ENCODE measurements around the gene GPSM1.
"Not testable (repeated sequence)": the region's sequence is repeated elsewhere in the genome, so short reads cannot be mapped to it uniquely, and the experiment has no call there.

GPSM1 gene

DNA sequence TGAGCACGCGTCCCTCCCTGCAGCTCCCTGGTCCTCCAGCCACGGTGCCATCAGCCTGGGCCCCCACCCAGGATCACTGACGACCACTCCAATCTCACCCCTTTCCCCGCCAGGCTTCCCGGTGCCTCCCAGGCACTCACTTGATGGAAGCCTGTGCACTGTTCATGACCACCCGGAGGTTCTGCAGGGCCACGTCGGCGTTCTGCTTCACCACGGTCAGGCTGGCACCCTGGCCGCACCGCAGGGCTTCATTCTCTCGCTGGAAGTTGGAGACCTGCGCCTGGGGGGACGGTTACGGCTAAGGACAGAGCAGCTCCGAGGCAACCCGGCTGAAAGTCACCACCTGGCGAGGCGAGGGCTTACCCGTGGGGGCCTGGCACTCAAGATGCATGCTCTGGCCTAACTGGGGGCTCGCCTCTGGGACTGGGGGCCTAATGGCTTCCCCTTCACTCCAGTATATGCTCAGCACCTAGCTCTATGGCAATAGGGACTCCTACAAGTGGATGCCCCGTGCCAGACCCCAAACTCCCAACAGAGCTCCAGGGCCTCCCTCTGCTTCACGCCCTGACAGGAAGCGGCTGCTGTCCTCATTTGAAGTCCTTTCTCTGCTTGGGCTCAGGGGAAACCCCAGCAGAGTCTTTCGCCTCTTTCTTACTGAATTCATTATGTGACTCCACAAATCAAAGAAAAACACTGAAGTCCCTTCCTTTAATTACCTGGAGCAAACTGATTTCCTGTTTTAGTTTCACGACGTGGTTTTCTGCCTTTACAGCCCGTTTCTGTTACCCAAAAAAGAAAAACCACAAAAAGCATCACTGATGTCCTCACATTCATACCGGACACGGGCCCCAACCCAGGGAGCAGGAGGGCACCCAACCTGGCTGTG, 76.8 kb downstream of the GPSM1 start:
- DNase-seq (ENCODE audit: low read depth in 1 of 2, low spot score in 1 of 2): no peak
- no peak overlapping the region for H3K27ac ChIP-seq (replicated peaks)
- TF ChIP-seq, protein P1, sequence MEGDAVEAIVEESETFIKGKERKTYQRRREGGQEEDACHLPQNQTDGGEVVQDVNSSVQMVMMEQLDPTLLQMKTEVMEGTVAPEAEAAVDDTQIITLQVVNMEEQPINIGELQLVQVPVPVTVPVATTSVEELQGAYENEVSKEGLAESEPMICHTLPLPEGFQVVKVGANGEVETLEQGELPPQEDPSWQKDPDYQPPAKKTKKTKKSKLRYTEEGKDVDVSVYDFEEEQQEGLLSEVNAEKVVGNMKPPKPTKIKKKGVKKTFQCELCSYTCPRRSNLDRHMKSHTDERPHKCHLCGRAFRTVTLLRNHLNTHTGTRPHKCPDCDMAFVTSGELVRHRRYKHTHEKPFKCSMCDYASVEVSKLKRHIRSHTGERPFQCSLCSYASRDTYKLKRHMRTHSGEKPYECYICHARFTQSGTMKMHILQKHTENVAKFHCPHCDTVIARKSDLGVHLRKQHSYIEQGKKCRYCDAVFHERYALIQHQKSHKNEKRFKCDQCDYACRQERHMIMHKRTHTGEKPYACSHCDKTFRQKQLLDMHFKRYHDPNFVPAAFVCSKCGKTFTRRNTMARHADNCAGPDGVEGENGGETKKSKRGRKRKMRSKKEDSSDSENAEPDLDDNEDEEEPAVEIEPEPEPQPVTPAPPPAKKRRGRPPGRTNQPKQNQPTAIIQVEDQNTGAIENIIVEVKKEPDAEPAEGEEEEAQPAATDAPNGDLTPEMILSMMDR (IDR thresholded peaks at IDR 0.05; ENCODE audit: insufficient read depth, low read length): no peak
- TF ChIP-seq GABPA (IDR thresholded peaks at IDR 0.05; ENCODE audit: low read depth): no peak
- TF ChIP-seq, protein P2, sequence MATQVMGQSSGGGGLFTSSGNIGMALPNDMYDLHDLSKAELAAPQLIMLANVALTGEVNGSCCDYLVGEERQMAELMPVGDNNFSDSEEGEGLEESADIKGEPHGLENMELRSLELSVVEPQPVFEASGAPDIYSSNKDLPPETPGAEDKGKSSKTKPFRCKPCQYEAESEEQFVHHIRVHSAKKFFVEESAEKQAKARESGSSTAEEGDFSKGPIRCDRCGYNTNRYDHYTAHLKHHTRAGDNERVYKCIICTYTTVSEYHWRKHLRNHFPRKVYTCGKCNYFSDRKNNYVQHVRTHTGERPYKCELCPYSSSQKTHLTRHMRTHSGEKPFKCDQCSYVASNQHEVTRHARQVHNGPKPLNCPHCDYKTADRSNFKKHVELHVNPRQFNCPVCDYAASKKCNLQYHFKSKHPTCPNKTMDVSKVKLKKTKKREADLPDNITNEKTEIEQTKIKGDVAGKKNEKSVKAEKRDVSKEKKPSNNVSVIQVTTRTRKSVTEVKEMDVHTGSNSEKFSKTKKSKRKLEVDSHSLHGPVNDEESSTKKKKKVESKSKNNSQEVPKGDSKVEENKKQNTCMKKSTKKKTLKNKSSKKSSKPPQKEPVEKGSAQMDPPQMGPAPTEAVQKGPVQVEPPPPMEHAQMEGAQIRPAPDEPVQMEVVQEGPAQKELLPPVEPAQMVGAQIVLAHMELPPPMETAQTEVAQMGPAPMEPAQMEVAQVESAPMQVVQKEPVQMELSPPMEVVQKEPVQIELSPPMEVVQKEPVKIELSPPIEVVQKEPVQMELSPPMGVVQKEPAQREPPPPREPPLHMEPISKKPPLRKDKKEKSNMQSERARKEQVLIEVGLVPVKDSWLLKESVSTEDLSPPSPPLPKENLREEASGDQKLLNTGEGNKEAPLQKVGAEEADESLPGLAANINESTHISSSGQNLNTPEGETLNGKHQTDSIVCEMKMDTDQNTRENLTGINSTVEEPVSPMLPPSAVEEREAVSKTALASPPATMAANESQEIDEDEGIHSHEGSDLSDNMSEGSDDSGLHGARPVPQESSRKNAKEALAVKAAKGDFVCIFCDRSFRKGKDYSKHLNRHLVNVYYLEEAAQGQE (IDR thresholded peaks at IDR 0.05; ENCODE audit: insufficient replicate concordance, low read depth): no peak
- TF ChIP-seq SPI1 (IDR thresholded peaks at IDR 0.05; ENCODE audit: borderline replicate concordance, low read depth): no peak
- TF ChIP-seq POLR2AphosphoS5 (IDR thresholded peaks at IDR 0.05; ENCODE audit: low read depth): no peak
- no peaks in the 10 kb centered on the region for H3K27me3 ChIP-seq (ENCODE audit: insufficient read depth, poor library complexity, severe bottlenecking)
- no peak overlapping the region for H3K4me3 ChIP-seq (replicated peaks; ENCODE audit: insufficient read depth, low read length)

DNA sequence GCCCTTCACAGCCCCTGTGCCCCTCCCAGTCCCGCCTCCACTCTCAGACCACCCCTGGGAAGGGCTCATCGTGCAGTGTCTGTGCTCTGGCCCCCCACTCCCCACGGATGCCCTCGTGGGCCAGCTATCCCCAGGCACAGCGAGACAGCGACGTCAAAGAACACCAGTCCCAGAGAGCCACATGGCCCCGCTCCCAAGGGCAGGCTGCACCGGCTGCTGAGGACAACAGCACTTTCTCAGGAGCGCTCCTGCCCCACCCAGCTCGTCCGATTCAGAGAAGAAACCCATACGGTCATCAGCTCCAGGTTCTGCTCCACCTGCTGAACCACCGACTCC, 77.4 kb downstream of the GPSM1 start:
- Histone ChIP-seq H3K27ac (replicated peaks) (no peak overlapping the region), H3K4me3 (replicated peaks; ENCODE audit: insufficient read depth, low read length) (no peak overlapping the region), H3K27me3 (ENCODE audit: insufficient read depth, poor library complexity, severe bottlenecking) (no peaks in the 10 kb centered on the region)
- no peak for DNase-seq (ENCODE audit: low read depth in 1 of 2, low spot score in 1 of 2)
- TF ChIP-seq GABPA (IDR thresholded peaks at IDR 0.05; ENCODE audit: low read depth) (no peak), POLR2AphosphoS5 (IDR thresholded peaks at IDR 0.05; ENCODE audit: low read depth) (no peak), SPI1 (IDR thresholded peaks at IDR 0.05; ENCODE audit: borderline replicate concordance, low read depth) (no peak)
- TF ChIP-seq, protein P2 (IDR thresholded peaks at IDR 0.05; ENCODE audit: insufficient replicate concordance, low read depth): no peak
- TF ChIP-seq, protein P1 (IDR thresholded peaks at IDR 0.05; ENCODE audit: insufficient read depth, low read length): no peak

DNA sequence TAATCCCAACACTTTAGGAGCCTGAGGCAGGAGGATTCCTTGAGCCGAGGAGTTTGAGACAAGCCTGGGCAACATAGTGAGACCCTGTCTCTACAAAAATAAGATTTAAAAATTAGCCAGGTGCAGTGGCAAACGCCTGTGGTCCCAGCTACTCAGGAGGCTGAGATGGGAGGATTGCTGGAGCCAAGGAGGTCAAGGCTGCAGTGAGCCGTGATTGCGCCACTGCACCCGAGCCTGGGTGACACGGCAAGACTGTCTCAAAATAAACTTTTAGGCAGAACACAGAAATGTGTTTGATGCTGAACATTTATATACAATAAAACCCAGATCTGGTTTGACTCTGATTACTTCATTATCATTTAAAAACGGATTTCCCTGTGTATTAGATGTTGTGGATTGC, 78.1 kb downstream of the GPSM1 start:
- no peak for DNase-seq (ENCODE audit: low read depth in 1 of 2, low spot score in 1 of 2)
- no peak overlapping the region for H3K4me3 ChIP-seq (replicated peaks; ENCODE audit: insufficient read depth, low read length)
- H3K27ac ChIP-seq (replicated peaks): no peak overlapping the region
- no peaks in the 10 kb centered on the region for H3K27me3 ChIP-seq (ENCODE audit: insufficient read depth, poor library complexity, severe bottlenecking)
- TF ChIP-seq, protein P2 (IDR thresholded peaks at IDR 0.05; ENCODE audit: insufficient replicate concordance, low read depth): no peak
- no peak for TF ChIP-seq GABPA (IDR thresholded peaks at IDR 0.05; ENCODE audit: low read depth)
- TF ChIP-seq, protein P1 (IDR thresholded peaks at IDR 0.05; ENCODE audit: insufficient read depth, low read length): no peak
- TF ChIP-seq SPI1 (IDR thresholded peaks at IDR 0.05; ENCODE audit: borderline replicate concordance, low read depth): no peak
- no peak for TF ChIP-seq POLR2AphosphoS5 (IDR thresholded peaks at IDR 0.05; ENCODE audit: low read depth)

DNA sequence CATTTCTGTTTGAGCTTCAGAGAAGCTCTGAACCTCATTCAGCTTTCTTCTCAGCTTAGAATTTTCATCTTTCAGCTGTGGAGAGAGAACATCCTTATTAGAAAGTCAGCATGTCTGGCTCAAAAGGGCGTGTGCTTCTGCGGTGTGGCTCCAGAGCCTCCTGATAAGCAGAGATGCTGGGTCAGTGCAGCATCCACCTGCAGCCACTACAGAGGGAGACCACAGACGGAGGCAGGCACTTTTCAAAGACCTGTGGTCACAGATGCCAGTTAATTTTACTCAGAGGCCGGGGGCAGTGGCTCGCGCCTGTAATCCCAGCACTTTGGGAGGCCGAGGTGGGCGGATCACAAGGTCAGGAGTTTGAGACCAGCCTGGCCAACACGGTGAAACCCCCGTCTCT, 78.6 kb downstream of the GPSM1 start:
- H3K27ac ChIP-seq (replicated peaks); DNase-seq (ENCODE audit: low read depth in 1 of 2, low spot score in 1 of 2); H3K27me3 ChIP-seq (ENCODE audit: insufficient read depth, poor library complexity, severe bottlenecking); H3K4me3 ChIP-seq (replicated peaks; ENCODE audit: insufficient read depth, low read length): not testable (repeated sequence)

DNA sequence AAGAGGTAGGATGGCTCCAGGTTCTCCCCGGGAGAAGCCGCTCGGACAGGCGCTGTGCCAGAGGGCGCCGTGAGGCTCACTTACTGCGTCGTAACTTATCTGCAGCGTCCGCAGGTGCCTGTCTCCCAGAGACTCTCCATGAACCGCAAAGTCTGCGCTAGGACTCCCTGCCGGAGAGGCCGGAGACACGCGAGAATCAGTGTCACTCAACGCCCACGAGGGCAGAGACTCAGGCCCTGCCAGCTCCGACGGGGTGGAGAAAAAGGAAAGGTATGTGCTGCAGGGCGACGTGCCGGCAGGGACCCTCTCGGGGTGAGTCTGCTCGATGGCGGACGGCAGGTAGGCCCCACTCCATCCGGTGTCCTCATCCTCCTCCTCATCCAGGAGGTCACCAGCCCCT, 79.7 kb downstream of the GPSM1 start:
- not testable (repeated sequence) for H3K27ac ChIP-seq (replicated peaks); H3K27me3 ChIP-seq (ENCODE audit: insufficient read depth, poor library complexity, severe bottlenecking); DNase-seq (ENCODE audit: low read depth in 1 of 2, low spot score in 1 of 2); H3K4me3 ChIP-seq (replicated peaks; ENCODE audit: insufficient read depth, low read length)

All from HL-60 (cell line).